Activated naive CD8-positive, alpha-beta T cell treated with anti-CD3 and anti-CD28 coated beads, Interleukin-2, amount 10 ng/mL, durations not matched to agents 7 days and 5 days (primary cell): ENCODE results near the gene SERP2. TPM values are rescaled to one million over a fixed set of nuclear protein-coding genes. Genes with fewer than 3 reads are reported as not detected.

Experiments
- ATAC-seq: fragments of 150-1000 bp; cut with Tn5 transposase; one replicate; pipeline ENCODE4 v1.10.0; 2021; ENCODE audit warnings: low read depth, moderate library complexity
- POLR2A ChIA-PET: fragments of 350-600 bp; sonication (Branson Sonifier 250); formaldehyde crosslinking; loops from one replicate; lab custom pipeline; 2021; ENCODE audit warnings: antibody characterized with exemption; lab: Charles Lee
- DNase-seq: peaks from one replicate; pipeline ENCODE4 v3.0.0; 2021
- H3K27ac Mint-ChIP-seq: one replicate; pipeline ENCODE4 v1.8.0; 2022; ENCODE audit warnings: mild to moderate bottlenecking, mixed read lengths
- H3K27me3 Mint-ChIP-seq: one replicate; pipeline ENCODE4 v1.8.0; 2022; ENCODE audit warnings: mild to moderate bottlenecking, moderate library complexity, mixed read lengths
- H3K36me3 Mint-ChIP-seq: one replicate; pipeline ENCODE4 v1.8.0; 2021; ENCODE audit warnings: mild to moderate bottlenecking, mixed read lengths
- H3K4me1 Mint-ChIP-seq: one replicate; pipeline ENCODE4 v1.8.0; 2021; ENCODE audit warnings: mixed read lengths
- H3K4me3 Mint-ChIP-seq: one replicate; pipeline ENCODE4 v1.8.0; 2022; ENCODE audit warnings: mild to moderate bottlenecking, moderate library complexity, mixed read lengths
- H3K9me3 Mint-ChIP-seq: one replicate; pipeline ENCODE4 v1.8.0; 2021; ENCODE audit warnings: mixed read lengths
- total RNA-seq, 2 experiments: library from RNA; stranded (reverse); gene quantifications; one replicate each; pipeline ENCODE4 v1.2.3, GENCODE V29; 2021

SERP2 gene
- total RNA-seq, 2 experiments from 2014 or later: 0.54 TPM; not detected in 1

DNA sequence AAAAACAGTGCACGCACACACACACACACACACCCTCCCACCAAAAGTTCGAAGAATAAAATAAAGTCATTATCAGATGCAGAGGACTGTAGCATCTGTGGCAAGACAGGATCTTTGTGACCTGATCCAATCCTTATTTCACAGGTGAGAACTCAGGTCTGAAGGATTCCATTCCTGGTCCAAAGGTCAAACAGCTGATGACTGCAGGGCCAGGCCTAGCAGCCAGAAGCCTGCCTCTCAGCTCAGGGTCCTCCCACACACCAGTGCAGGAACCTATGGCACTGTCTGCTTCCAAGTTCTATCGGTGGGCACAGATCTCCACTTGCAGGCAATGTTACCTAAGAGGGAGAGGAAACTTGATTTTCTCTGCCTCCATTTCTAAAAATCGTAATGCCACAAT is 57.5 kb downstream of the SERP2 start:
- Mint-ChIP-seq H3K27me3 (peaks cover 10% of the 10 kb centered on the region), H3K4me3 (no peak overlapping the region), H3K27ac (no peak overlapping the region), H3K4me1 (peaks cover 7% of the 10 kb centered on the region), H3K36me3 (no peaks in the 10 kb centered on the region), H3K9me3 (no peaks in the 10 kb centered on the region)
- ATAC-seq: no peak
- no peak for DNase-seq
- POLR2A ChIA-PET: no interaction called here

DNA sequence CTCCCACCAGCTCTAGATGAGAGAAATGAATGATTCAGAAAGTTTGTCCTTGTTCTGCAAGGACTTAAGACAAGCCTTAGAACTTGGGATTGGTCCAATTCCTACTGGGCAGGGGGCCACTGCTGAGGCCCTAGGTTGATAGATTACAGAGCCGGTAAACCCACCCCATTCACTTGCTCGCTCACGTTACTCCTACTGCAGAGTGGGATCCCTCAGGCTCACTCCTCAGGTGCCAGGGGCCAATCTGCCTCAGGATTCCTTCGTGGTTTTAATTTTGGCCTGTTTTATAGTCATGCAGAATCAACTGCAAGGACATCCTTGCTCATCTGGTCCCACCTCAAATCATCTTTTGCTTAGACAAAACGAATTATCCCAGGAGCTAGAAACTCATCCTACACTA is 59.0 kb downstream of the SERP2 start:
- DNase-seq (no peak), ATAC-seq (no peak)
- POLR2A ChIA-PET: interaction anchor here (0.6 kb wide), 1 partner anchor 89 kb away, joined by 4 read pairs; no protein-coding TSS in a partner anchor
- no peak overlapping the region for H3K4me3 Mint-ChIP-seq
- H3K36me3 Mint-ChIP-seq: no peaks in the 10 kb centered on the region
- H3K4me1 Mint-ChIP-seq: peaks cover 16% of the 10 kb centered on the region
- peaks cover 19% of the 10 kb centered on the region for H3K27me3 Mint-ChIP-seq
- H3K9me3 Mint-ChIP-seq: no peaks in the 10 kb centered on the region
- no peak overlapping the region for H3K27ac Mint-ChIP-seq

DNA sequence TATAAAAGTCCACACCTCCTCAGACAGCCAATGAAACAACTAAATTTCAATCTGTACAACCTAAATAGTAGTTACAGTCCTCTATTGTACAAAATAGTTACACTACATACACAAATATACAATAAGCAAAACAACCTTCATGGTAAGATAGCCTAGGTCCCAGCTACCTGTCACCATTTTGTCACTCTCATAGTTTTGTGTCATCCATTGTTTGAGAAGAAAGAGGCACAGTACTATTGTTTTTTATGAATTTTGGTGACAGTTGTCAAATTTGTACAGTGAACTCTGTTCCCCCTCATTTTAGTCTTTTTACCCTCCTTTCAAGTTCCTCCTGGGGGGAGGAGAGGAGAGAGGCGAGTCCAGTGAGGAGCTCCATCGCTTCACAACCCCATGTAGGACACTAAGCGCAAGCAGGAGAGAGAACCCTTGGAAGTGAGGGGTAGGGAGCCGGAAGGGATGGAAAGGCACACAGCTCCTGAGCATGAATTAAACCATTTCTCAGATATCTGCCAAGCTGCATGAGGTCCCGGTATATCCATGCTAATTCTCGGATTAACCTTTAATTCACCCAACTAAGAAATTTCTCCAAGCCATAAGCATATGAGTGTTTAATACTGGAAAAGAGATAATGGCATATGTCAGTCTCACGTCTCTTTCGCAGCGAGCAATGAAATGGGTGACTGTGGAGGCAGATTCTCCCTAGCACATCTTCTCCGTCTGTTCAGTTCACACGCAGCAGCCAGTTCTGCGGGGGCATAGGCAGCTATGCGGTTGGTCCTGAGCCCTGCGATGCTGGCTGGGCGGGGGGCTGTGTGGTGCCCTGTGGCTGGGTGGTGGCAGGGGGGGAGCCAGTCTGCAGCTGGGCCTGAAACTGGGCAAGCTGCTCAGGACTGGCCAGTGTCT is 60.5 kb downstream of the SERP2 start:
- Mint-ChIP-seq H3K4me3 (no peak overlapping the region), H3K27ac (no peak overlapping the region), H3K36me3 (no peaks in the 10 kb centered on the region), H3K9me3 (no peaks in the 10 kb centered on the region), H3K27me3 (peaks cover 19% of the 10 kb centered on the region), H3K4me1 (peaks cover 18% of the 10 kb centered on the region)
- DNase-seq (no peak), ATAC-seq (no peak)
- POLR2A ChIA-PET: no interaction called here

DNA sequence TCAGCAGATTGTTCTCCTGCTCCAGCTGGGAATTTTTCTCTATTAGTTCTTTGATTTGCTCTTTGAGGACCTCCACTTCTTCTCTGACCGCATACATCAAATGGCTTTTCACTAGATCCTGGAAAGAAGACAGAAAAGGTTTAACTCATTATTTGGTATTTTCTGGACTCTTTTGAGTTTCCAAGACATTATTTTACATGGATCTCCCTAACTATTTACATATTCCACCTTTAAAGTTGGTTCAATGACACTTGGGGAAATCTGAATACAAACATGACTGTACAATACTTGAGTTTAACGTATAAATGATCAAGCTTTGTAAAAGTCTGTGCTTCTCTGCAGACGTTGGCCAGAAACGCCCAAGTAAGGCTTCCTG is 61.1 kb downstream of the SERP2 start:
- ATAC-seq (no peak), DNase-seq (no peak)
- peaks cover 18% of the 10 kb centered on the region for H3K4me1 Mint-ChIP-seq
- POLR2A ChIA-PET: interaction anchor here (0.9 kb wide), 1 partner anchor 293 kb away, joined by 6 read pairs; no protein-coding TSS in a partner anchor
- H3K9me3 Mint-ChIP-seq: no peaks in the 10 kb centered on the region
- no peaks in the 10 kb centered on the region for H3K36me3 Mint-ChIP-seq
- peak overlapping the region; percentile 85 for H3K4me3 Mint-ChIP-seq
- H3K27me3 Mint-ChIP-seq: peaks cover 19% of the 10 kb centered on the region
- H3K27ac Mint-ChIP-seq: no peak overlapping the region

DNA sequence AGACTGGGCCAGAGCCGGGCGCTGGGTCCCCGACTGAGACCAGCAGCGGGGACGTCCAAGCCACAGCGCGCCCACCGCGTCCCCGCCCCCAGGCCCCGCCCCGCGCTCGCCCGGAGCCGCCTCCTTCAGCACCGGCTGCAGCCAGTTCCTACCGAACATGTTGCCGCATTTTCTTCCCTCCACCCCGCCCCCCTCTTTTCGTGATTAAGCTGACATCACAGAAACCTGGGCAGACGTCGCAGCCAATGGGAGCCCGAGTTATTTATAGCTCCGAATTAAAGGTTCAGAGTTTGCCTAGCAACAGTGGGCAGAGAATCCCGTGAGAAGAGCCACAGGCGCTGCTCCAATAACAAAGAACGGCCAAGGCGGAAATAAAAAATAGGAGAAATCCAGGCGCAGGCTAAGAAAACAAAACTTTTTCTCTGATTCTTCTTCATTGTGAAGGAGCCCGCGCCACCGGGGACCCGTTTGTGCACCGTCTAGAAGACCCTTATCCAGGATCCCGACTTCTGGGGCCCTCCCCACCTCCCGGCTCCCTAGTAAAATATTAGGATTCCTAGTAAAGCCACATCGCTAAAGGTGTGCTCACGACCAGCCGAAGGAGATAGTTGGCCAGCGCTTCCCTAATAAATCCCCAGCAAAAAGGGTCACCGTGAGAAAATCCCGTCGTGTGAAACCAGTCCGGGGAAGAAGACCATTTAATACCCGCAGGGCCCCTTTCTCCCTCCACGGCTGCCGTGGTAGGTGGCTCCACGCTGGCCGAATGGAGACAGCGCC is 61.7 kb downstream of the SERP2 start:
- Mint-ChIP-seq H3K9me3 (no peaks in the 10 kb centered on the region), H3K27me3 (peaks cover 19% of the 10 kb centered on the region), H3K36me3 (no peaks in the 10 kb centered on the region), H3K27ac (peak overlapping the region; percentile 81), H3K4me1 (peaks cover 18% of the 10 kb centered on the region), H3K4me3 (peak overlapping the region; percentile 85)
- ATAC-seq (peak; percentile 82), DNase-seq (peak; percentile 80)
- POLR2A ChIA-PET: interaction anchor here (0.9 kb wide), 1 partner anchor 294 kb away, joined by 6 read pairs; no protein-coding TSS in a partner anchor

DNA sequence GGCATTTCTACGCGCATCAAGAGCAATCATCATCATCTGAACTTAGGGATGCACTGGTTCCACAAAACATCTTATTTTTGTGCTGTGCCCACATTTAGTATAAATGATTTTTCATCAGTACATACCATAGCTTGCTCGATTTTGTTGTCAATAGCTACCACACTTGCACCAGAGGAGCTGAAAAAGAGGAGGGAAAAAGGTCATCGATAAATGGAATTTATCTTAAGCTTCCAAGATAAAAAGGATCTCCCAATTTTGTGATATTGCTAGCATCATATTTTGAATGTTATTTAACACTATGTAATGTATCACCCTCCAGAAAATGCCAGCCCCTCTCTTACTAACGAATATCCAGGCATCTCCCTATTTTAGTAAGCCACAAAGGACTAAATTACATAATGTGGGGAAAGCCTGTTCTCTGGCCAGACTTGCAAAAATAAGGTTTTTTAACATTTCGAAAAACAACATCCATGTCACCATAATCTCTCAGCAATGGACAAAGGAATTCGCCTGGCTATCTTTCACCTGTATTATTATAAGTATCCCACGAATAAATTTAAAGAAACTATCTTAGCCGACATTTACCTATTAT is 62.4 kb downstream of the SERP2 start:
- H3K4me1 Mint-ChIP-seq: peaks cover 18% of the 10 kb centered on the region
- POLR2A ChIA-PET: interaction anchor here (0.8 kb wide), 1 partner anchor 162 kb away, joined by 3 read pairs; no protein-coding TSS in a partner anchor
- no peaks in the 10 kb centered on the region for H3K9me3 Mint-ChIP-seq
- H3K36me3 Mint-ChIP-seq: no peaks in the 10 kb centered on the region
- DNase-seq (no peak), ATAC-seq (no peak)
- H3K27me3 Mint-ChIP-seq: peaks cover 19% of the 10 kb centered on the region
- H3K4me3 Mint-ChIP-seq: peak overlapping the region; percentile 85
- peak overlapping the region; percentile 36 for H3K27ac Mint-ChIP-seq

DNA sequence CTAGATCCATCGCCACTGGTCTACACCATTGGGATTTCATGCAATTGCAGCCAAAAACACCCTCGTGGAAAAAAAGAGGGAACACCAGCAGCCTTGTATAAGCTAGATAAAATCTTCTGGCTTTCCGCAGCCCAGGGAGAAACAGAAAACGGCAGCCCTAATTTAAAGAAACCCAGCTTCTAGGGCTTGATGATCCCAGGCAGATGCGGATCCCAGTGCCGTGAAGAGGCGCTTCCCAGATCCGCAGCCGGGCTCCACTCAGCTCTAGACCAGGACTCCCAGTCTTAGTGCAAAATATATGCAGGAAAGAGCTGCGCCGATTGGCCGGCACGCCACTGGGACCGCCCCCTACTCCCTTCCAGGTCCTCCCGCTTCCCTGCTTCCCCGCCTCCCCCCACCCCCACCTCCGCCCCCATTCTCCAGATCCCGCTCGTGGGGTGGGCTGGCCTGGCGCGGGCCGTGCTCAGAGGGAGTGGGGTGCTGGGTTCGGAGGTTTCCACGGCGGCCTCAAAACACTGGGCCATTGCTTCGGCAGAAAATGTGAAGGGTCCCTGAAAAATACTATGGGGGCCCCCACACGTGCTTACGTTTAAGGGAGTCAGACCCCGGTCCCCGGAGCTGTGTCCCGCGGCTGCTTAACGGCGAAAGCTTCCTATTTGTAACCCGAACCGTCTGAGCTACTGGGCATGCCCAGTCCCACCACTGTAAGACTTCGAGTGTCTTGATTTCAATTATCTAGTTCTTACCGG is 63.1 kb downstream of the SERP2 start:
- H3K27me3 Mint-ChIP-seq: peaks cover 19% of the 10 kb centered on the region
- POLR2A ChIA-PET: interaction anchor here (0.8 kb wide), 1 partner anchor 162 kb away, joined by 3 read pairs; no protein-coding TSS in a partner anchor
- no peak overlapping the region for H3K27ac Mint-ChIP-seq
- ATAC-seq (peak; percentile 34), DNase-seq (peak; percentile 51)
- H3K4me1 Mint-ChIP-seq: peaks cover 18% of the 10 kb centered on the region
- no peaks in the 10 kb centered on the region for H3K9me3 Mint-ChIP-seq
- no peaks in the 10 kb centered on the region for H3K36me3 Mint-ChIP-seq
- H3K4me3 Mint-ChIP-seq: peak overlapping the region; percentile 85

DNA sequence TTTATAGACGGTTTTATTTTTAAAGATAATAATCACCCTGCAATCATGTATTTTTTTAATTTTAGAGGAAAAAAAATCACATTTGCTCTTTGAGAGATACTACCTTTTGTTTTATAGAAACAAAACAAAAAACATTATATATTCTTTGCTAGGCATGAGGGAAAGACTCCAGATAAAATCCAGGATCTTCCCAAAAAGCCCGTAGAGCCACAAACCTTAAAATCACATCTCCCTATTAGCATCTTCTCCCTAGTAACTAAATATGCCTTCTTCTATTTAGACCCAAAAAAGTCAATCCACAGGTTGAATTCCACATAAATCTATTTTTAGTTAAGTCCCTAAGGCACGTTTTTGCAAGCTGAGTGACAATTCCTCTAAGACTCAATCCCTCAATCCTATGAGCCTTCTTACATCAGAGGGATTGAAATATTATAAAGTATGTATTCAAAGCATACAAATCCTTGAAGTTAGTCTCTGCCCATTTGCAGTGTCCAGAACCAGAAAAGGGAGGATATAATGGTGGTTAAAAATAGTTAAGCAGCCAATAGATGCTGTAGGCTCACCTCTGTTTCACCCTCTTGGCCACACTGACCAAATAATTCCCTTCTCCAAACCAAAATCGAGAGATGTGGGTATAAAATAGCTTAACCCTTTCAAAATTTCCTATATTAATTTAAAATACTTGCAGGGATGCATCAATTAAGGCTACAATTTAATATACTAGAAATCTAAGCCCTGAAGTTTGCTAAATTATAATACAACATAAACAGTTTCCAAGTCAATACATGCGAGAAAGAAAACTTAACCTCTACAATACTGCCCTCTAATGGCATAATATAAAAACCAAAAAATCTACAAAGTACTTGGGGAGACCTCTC is 64.0 kb downstream of the SERP2 start:
- Mint-ChIP-seq H3K27ac (no peak overlapping the region), H3K9me3 (no peaks in the 10 kb centered on the region), H3K27me3 (peaks cover 22% of the 10 kb centered on the region), H3K4me1 (peaks cover 18% of the 10 kb centered on the region), H3K4me3 (peak overlapping the region; percentile 85), H3K36me3 (no peaks in the 10 kb centered on the region)
- no peak for ATAC-seq
- POLR2A ChIA-PET: no interaction called here
- no peak for DNase-seq

DNA sequence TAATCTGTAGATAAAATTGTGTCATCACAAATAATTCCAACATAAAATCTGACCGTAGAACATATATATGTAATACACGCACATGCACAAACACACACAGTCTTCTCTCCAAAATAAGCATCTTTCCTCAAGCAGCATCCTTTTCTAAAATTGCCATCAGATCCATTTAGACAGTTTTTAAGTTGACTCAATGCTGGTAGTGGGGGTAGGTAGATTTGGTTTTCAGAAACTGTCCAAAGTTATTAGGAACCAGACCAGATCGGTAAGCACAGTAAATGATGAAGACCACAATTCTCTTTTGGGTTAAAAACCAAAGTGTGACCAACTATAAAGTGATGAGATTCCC is 64.6 kb downstream of the SERP2 start:
- H3K27me3 Mint-ChIP-seq: peaks cover 22% of the 10 kb centered on the region
- H3K27ac Mint-ChIP-seq: no peak overlapping the region
- no peak overlapping the region for H3K4me3 Mint-ChIP-seq
- POLR2A ChIA-PET: no interaction called here
- H3K36me3 Mint-ChIP-seq: no peaks in the 10 kb centered on the region
- ATAC-seq (no peak), DNase-seq (no peak)
- peaks cover 18% of the 10 kb centered on the region for H3K4me1 Mint-ChIP-seq
- H3K9me3 Mint-ChIP-seq: no peaks in the 10 kb centered on the region

DNA sequence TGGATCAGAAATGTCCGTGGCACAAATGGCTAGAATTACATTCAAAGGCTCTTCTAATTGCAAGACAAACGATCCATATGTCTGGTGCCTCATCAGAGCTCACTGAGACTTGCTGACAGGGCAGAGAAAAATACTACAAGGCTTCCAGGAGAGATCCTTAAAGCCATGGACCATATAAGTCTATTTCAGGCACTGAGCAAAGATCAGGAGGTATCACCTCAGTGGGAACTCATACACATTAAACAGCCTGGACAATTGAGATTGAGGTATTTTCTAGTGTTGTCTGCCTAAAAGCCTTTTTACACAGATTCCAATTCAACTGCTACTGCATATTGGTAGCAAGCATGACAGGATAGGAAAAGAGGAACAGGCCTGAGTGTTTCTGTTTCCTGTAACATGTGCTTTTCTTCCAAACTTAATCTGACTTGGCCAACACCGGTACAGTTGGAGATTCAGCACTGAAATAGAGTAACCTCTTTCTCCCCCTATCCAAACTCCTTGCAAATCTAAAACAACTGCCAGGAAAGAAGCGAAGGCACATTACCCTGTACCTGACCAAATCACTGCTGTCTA is 65.9 kb downstream of the SERP2 start:
- POLR2A ChIA-PET: no interaction called here
- ATAC-seq: no peak
- Mint-ChIP-seq H3K4me1 (peaks cover 18% of the 10 kb centered on the region), H3K4me3 (no peak overlapping the region), H3K36me3 (no peaks in the 10 kb centered on the region), H3K27ac (no peak overlapping the region), H3K27me3 (peaks cover 26% of the 10 kb centered on the region), H3K9me3 (no peaks in the 10 kb centered on the region)
- DNase-seq: no peak

DNA sequence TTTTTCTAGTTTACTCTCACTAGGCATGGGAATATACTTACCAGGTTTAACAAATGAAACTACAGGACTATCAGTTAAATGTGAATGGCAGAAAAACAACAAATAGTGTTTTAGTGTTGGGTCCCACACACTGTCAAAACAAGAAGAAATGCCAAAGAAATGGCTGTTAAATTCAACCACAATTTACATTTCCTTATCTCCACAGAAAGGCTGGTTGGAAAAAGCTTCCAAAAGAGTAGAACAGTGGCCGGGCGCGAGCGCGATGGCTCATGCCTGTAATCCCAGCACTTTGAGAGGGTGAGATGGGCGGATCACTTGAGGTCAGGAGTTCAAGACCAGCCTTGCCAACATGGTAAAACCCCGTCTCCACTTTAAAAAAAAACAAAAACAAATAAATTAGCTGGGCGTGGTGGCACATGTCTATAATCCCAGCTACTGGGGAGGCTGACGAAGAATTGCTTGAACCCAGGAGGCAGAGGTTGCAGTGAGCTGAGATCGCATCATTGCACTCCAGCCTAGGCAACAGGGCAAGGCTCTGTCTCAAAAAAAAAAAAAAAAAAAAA is 66.5 kb downstream of the SERP2 start:
- Mint-ChIP-seq H3K4me3 (no peak overlapping the region), H3K4me1 (peaks cover 16% of the 10 kb centered on the region), H3K27me3 (peaks cover 28% of the 10 kb centered on the region), H3K9me3 (no peaks in the 10 kb centered on the region), H3K27ac (no peak overlapping the region), H3K36me3 (no peaks in the 10 kb centered on the region)
- ATAC-seq (no peak), DNase-seq (no peak)
- POLR2A ChIA-PET: no interaction called here
